Measurements from ENCODE around the gene SIGLEC6. TPM values are rescaled to one million over a fixed set of nuclear protein-coding genes. Genes with fewer than 3 reads are reported as not detected.

Gene SIGLEC6
- polyA plus RNA-seq, 3 donors = 0.04 TPM; not detected in 2

DNA sequence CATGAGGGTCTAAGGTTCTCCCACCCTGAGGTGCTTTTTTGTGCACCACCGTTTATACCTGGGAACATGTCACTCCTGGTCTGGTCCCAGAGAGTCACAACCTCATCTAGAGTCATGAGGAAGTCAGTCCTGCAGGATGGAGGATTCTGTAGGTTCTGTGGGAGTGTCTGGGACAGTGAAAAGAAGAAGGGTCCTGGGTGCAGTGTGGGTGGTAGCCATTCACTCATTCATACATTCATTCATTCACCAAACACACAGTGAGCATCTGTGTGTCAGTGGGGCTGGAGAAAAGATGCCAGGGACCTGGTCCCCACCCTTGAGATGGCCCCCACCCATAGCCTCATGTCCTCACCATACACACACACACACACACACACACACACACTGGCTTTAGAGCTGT lies 61.8 kb downstream of the SIGLEC6 start:
- H3K27ac ChIP-seq (ENCODE audit: low read depth in 1 of 2, low read length in 2 of 2) = no peak overlapping the region
- Mint-ChIP-seq H3K9me3 (no peaks in the 10 kb centered on the region), H3K36me3 (peaks cover 0 to 2% of the 10 kb centered on the region in 2 donors), H3K4me1 (peaks cover 34% of the 10 kb centered on the region), H3K27me3 (ENCODE audit: low read depth in 3 of 3) (peaks cover 8 to 23% (median 16%) of the 10 kb centered on the region in 3 donors), H3K4me3 (no peak overlapping the region), H3K27ac (no peak overlapping the region)
- H3K4me1 ChIP-seq (ENCODE audit: control insufficient read depth in 1 of 2, insufficient read depth in 2 of 2, low read length in 2 of 2) = peaks cover 10 to 27% of the 10 kb centered on the region in 2 donors
- no peak overlapping the region for H3K4me3 ChIP-seq (replicated peaks in 1 of 3; ENCODE audit: low read depth in 2 of 3, low read length in 3 of 3)
- 100% methylated on average over 1 of the region's 1 CpG for WGBS (ENCODE audit: insufficient coverage)
- intact Hi-C loops (cut with micrococcal nuclease) = loop anchor here (5.0 to 10.0 kb wide), 3 partner anchors 138 to 365 kb away; no protein-coding TSS in a partner anchor
- no peak overlapping the region for H2AFZ ChIP-seq (ENCODE audit: insufficient read depth, low read depth, low read length, poor library complexity, severe bottlenecking)
- no peaks in the 10 kb centered on the region for H4K20me1 ChIP-seq (ENCODE audit: insufficient read depth, low read length)
- H3K9ac ChIP-seq (ENCODE audit: insufficient read depth, low read length, poor library complexity, severe bottlenecking) = no peak overlapping the region
- no peak for DNase-seq
- no peaks in the 10 kb centered on the region for H3K27me3 ChIP-seq (ENCODE audit: control insufficient read depth in 2 of 2, insufficient read depth in 2 of 2, low read length in 2 of 2)
- no peak overlapping the region for H3K4me2 ChIP-seq (replicated peaks; ENCODE audit: extremely low read depth, low read length, poor library complexity, severe bottlenecking)
- H3K36me3 ChIP-seq (replicated peaks in 1 of 2; ENCODE audit: control insufficient read depth in 1 of 2, insufficient read depth in 2 of 2, low read length in 2 of 2) = no peaks in the 10 kb centered on the region
- no peaks in the 10 kb centered on the region for H3K79me2 ChIP-seq (ENCODE audit: insufficient read depth, low read length)
- no peak for TF ChIP-seq CTCF (IDR thresholded peaks at IDR 0.05)
- no peaks in the 10 kb centered on the region for H3K9me3 ChIP-seq (replicated peaks in 1 of 2; ENCODE audit: control insufficient read depth in 1 of 2, insufficient read depth in 1 of 2, low read length in 2 of 2)

- Mint-ChIP-seq H3K4me3 (no peak overlapping the region), H3K36me3 (peaks cover 0 to 4% of the 10 kb centered on the region in 2 donors), H3K4me1 (peaks cover 37% of the 10 kb centered on the region), H3K9me3 (peaks cover 0 to 1% (median 0%) of the 10 kb centered on the region in 7 donors), H3K27me3 (ENCODE audit: low read depth in 3 of 3) (peaks cover 8 to 28% (median 16%) of the 10 kb centered on the region in 3 donors), H3K27ac (no peak overlapping the region)
- H3K9ac ChIP-seq (ENCODE audit: insufficient read depth, low read length, poor library complexity, severe bottlenecking) = no peak overlapping the region
- H3K4me1 ChIP-seq (ENCODE audit: control insufficient read depth in 1 of 2, insufficient read depth in 2 of 2, low read length in 2 of 2) = peaks cover 10 to 27% of the 10 kb centered on the region in 2 donors
- no peak overlapping the region for H3K4me3 ChIP-seq (replicated peaks in 1 of 3; ENCODE audit: low read depth in 2 of 3, low read length in 3 of 3)
- intact Hi-C loops (cut with micrococcal nuclease) = loop anchor here in 1 of 2 donors (10.0 kb wide), 1 partner anchor 366 kb away; no protein-coding TSS in a partner anchor
- H3K9me3 ChIP-seq (replicated peaks in 1 of 2; ENCODE audit: control insufficient read depth in 1 of 2, insufficient read depth in 1 of 2, low read length in 2 of 2) = no peaks in the 10 kb centered on the region
- H4K20me1 ChIP-seq (ENCODE audit: insufficient read depth, low read length) = no peaks in the 10 kb centered on the region
- H3K79me2 ChIP-seq (ENCODE audit: insufficient read depth, low read length) = no peaks in the 10 kb centered on the region
- H3K4me2 ChIP-seq (replicated peaks; ENCODE audit: extremely low read depth, low read length, poor library complexity, severe bottlenecking) = no peak overlapping the region
- no peaks in the 10 kb centered on the region for H3K27me3 ChIP-seq (ENCODE audit: control insufficient read depth in 2 of 2, insufficient read depth in 2 of 2, low read length in 2 of 2)
- no peak for TF ChIP-seq CTCF (IDR thresholded peaks at IDR 0.05)
- WGBS (ENCODE audit: insufficient coverage) = 0% methylated on average over 1 of the region's 4 CpGs
- H2AFZ ChIP-seq (ENCODE audit: insufficient read depth, low read depth, low read length, poor library complexity, severe bottlenecking) = no peak overlapping the region
- H3K36me3 ChIP-seq (replicated peaks in 1 of 2; ENCODE audit: control insufficient read depth in 1 of 2, insufficient read depth in 2 of 2, low read length in 2 of 2) = no peaks in the 10 kb centered on the region
- DNase-seq = no peak
- H3K27ac ChIP-seq (ENCODE audit: low read depth in 1 of 2, low read length in 2 of 2) = no peak overlapping the region
These were observed 62.3 kb downstream of the SIGLEC6 start for GRCh38 chr19:51469162-51469561.
